Left cardiac atrium (tissue), 4 donors: ENCODE results near the gene FURIN. TPM values are rescaled to one million over a fixed set of nuclear protein-coding genes. Genes with fewer than 3 reads are reported as not detected.
"Not testable (repeated sequence)": the region's sequence is repeated elsewhere in the genome, so short reads cannot be mapped to it uniquely, and the experiment has no call there.

Source experiments
- ATAC-seq, 2 donors: fragments of 200-7000 bp; cut with Tn5 transposase; one replicate each; pipeline ENCODE4 v1.9.1; 2020; ENCODE audit warnings: mild to moderate bottlenecking in 2 of 2, moderate library complexity in 2 of 2
- DNase-seq: peaks from one replicate; pipeline ENCODE4 v3.0.0-alpha.2; 2020
- intact Hi-C, 2 donors: fragments of 100-400 bp; cut with DNase I; formaldehyde crosslinking; loops; one replicate each; pipeline versions ENCODE4 v1.14.1 to v1.15.1; 2022 to 2023
- total RNA-seq, 2 donors: library from RNA; stranded (reverse); fragmentation: NEBNext Ultra II Directional; extraction: Animal tissue kit (Norgen Biotek cat#: 25700); gene quantifications; one replicate each; pipeline ENCODE4 v1.2.1, GENCODE V29; 2021
- donor health status: DM: no; HTN: yes; CAD: no.
- donor health status: DM: no; HTN: yes; CAD: no; lungs with severe emphysema.
- donor health status: DM: yes; HTN: yes; CAD: no.
- donor health status: Dilated cardiomyopathy.

Gene FURIN
- total RNA-seq, 2 donors from 2014 or later, result 57.7 to 78.6 TPM

- no peak for ATAC-seq
- intact Hi-C loops, result no loop called here
Measured at GRCh38 chr15:90907051-90907660, 38.8 kb downstream of the FURIN start.

DNA sequence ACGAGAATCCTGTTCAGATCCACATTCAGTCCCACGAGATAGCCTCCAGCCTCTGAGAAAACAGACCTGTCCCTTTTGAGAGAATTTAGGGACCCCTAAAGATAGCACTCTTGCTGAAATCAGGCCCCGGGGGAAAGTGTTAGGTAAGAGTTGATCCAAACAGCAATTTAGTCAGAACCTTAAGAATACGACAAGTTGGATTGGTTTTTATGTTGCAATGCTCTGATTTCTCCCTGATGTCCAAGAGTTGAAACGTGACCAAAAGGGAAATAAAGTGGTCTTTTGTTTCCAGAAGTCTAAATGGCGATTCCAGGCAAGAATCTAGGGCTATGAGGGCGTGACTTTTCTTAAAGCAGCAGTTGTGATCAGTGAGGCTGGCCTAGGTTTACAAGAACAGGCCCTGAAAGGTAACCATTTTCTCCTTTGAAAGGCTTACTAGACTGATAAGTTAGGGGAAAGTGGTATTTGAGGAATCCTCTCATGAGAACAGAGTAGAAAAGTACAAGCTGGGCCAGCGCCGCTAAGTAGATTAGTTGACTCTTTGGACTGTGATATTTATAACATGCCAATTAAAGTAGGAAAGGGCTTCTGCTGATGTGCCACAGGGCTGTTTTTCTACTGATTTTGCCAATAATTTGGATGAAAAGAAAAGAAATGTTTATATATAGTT lies 39.6 kb downstream of the FURIN start:
- ATAC-seq (peak in 1 of 2 donors; percentile 33), DNase-seq (peak; percentile 20)
- intact Hi-C loops, result no loop called here

More at GRCh38 chr15:90907051-90907660, 38.8 kb downstream of the FURIN start:
- DNase-seq, result peak; percentile 20

DNA sequence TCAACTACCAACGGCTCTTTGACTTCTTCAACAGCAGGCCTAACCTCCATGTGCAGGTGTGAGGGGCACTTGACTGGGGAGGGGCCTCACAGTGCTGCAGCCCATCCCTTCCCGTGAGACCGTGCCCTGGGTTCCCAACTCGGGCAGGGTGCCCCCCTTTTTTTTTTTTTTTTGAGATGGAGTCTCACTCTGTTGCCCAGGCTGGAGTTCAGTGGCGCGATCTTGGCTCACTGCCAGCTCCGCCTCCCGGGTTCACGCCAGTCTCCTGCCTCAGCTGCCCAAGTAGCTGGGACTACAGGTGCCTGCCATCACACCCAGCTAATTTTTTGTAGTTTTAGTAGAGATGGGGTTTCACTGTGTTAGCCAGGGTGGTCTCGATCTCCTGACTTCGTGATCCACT lies 41.1 kb downstream of the FURIN start:
- intact Hi-C loops, ATAC-seq: not testable (repeated sequence)
- peak; percentile 12 for DNase-seq

GRCh38 chr15:90909976-90910375 lies 41.6 kb downstream of the FURIN start:
- intact Hi-C loops, result no loop called here
- peak; percentile 10 for DNase-seq
- no peak for ATAC-seq

DNA sequence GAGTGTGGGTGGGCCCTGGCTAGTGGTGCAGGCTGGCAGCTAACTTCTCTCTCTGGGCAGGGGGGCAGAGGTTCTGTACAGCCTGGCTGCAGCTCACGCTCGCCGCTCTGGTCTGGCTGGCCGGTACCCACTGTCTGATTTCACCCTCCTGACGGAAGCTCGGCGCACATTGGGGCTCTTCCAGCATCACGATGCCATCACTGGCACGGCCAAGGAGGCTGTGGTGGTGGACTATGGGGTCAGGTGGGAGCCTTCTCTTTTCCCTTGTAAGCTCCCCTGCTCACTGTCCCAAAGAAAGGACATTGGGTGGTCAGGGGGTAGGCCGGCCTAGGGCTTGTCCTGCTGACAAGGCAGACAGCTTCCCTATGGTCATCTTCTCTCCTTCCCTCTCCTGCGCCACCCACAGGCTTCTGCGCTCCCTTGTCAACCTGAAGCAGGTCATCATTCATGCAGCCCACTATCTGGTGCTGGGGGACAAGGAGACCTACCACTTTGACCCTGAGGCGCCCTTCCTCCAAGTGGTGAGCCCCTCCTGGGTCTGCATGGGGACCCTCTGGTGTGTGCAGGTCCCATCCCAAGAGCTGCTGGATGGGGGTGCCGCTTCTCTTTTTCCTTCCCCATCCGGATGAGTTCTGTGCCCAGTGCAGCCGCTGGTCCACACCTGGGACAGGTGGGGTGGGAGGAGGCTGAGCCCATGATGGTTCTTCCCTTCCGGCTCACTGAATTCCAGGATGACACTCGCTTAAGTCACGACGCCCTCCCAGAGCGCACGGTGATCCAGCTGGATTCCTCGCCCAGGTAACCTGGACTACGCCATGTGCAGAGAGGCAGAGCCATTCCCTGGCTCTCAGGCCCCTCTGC lies 42.3 kb downstream of the FURIN start:
- intact Hi-C loops, result no loop called here
- ATAC-seq, result no peak

DNA sequence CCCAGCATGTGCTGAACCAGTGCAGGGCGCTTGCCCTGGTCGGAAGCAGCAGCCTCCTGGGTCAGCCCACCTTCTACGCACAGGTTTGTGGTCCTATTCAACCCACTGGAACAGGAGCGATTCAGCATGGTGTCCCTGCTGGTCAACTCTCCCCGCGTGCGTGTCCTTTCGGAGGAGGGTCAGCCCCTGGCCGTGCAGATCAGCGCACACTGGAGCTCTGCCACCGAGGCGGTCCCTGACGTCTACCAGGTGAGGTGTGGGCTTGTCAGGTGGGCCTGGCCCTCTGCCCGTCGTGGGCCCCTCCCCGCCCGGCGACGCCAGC lies 42.9 kb downstream of the FURIN start:
- intact Hi-C loops, result no loop called here
- no peak for ATAC-seq
- DNase-seq, result peak; percentile 14

More for the DNA sequence above, 42.3 kb downstream of the FURIN start:
- peak; percentile 18 for DNase-seq

DNA sequence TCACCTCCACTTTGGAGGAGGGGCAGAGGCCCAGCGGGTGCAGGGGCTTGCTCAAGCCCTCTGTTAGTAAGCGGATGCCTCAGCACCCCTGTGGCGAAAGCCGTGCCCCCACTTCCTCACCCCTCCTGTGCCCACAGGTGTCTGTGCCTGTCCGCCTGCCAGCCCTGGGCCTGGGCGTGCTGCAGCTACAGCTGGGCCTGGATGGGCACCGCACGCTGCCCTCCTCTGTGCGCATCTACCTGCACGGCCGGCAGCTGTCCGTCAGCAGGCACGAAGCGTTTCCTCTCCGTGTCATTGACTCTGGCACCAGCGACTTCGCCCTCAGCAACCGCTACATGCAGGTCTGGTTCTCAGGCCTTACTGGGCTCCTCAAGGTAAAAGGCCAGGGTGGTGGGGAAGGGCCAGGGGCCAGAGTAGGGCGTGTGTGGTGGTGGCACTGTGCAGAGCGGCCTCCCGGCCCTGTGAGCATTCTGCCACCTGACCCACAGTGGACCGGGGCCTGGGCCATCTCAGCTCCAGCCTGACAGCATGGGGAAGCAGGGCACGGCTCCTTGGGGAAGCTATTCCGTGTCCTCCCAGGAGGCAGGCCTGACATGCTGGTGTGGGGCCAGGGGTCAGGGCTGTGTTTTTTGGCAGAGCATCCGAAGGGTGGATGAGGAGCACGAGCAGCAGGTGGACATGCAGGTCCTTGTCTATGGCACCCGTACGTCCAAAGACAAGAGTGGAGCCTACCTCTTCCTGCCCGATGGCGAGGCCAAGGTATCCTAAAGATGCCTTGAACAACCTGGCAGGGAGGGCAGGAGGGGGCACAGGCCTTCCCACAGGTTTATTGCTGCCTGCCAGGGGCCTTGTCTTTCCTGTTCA lies 43.8 kb downstream of the FURIN start:
- DNase-seq (peak; percentile 15), ATAC-seq (no peak)
- intact Hi-C loops, result no loop called here

DNA sequence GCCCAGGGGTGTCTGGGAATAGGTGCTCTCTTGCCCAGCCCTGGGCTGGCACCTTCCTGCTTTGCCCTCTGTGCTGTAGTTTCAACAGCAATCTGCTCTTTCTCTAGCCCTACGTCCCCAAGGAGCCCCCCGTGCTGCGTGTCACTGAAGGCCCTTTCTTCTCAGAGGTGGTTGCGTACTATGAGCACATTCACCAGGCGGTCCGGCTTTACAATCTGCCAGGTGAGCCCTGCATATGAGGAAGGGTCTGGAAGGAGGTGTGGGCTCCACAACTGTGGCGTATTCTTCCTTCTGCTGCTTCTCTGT lies 44.3 kb downstream of the FURIN start:
- intact Hi-C loops, result no loop called here
- DNase-seq (peak; percentile 12), ATAC-seq (no peak)

DNA sequence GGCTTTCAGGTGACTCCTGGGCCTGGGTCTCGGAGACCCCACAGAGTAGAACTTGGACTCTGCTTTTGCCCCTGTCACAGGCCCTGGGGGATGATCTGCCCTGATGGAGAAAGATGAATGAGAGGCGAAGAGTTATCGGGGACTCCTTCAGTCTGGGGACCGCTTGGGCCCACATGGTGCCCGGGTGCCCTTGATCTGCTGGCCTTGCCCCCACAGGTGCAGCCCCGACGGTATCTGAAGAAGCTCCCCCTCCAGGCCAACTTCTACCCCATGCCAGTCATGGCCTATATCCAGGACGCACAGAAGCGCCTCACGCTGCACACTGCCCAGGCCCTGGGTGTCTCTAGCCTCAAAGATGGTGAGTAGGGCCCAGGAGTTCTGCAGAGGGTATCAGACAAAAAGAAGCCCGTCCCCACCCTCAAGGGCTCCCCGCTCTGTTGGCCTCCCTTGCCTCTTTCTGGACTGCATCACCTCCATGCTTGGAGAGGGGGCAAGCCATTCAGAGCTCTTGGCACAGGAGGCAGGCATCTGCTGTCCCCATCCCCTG lies 45.1 kb downstream of the FURIN start:
- intact Hi-C loops, result no loop called here
- ATAC-seq, result no peak
- peak; percentile 10 for DNase-seq

- ATAC-seq (no peak), DNase-seq (peak; percentile 12)
- intact Hi-C loops, result no loop called here
Measured at GRCh38 chr15:90914305-90915080, 46.1 kb downstream of the FURIN start.

GRCh38 chr15:90915216-90915807 lies 46.9 kb downstream of the FURIN start:
- intact Hi-C loops, result no loop called here
- DNase-seq (peak; percentile 12), ATAC-seq (no peak)

GRCh38 chr15:90915808-90916440 lies 47.5 kb downstream of the FURIN start:
- intact Hi-C loops, result no loop called here
- ATAC-seq, result peak; percentile 35 to 48
- DNase-seq, result peak; percentile 60

DNA sequence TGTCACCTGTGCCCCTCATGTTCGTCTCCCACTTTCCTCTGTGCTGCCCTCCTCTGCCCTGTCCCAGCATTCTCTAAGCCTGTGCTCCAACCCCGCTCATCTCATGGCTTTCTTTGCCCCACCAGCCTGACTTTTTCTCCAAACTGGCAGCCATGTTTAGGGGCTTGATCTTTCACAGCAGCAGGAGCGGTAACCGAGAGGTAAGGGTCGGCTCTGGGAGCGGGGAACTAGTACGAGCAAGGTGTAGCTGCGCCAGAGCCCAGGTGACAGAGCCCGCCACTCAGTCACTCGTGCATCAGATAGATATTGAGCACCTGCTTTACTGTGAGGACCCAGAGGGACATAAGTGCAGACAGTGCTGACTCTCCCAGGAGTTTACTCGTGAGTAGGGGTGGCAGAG lies 48.1 kb downstream of the FURIN start:
- no peak for ATAC-seq
- intact Hi-C loops, result no loop called here
- peak; percentile 3 for DNase-seq

DNA sequence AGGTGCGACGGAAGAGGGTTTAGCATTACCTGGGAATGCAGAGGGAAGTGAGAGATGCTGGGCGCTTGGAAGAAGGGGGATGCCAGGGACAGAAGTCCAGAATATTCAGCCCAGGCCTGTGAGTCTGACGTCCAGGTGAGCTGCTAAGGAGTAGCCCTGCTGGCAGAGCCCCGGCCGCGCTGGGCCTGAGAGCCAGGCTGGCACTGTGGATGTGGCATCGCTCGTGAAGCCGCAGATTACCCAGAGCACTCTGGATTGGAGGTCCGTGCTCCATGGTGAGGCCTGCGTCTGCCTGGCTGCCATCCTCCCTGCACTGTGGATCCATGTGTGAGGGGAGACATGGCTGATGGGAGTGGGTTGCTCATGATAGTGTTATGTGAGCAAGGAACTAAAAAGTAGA lies 49.2 kb downstream of the FURIN start:
- ATAC-seq (no peak), DNase-seq (peak; percentile 18)
- intact Hi-C loops, result no loop called here

- ATAC-seq, result no peak
- intact Hi-C loops, result no loop called here
- DNase-seq, result peak; percentile 12
Measured at GRCh38 chr15:90918034-90918788, 49.8 kb downstream of the FURIN start.

DNA sequence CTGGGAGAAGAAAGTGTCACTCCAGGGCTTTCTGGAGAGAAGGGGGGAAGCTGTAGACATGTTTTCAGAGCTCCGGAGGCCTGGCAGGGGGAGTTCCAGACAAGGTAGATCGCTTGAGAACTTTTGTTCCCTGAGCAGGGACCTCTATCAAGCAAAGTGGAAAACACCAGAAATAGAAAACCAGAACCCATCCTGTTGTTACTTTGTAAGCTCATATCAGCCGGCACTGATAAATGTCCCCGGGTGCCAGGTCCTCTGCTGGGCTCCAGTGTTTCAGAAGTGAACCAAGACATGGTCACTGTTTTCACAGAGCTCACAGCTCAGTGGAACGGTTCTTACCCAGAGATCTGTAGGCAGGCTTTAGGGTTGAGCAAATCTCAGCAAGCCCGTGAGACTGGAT lies 50.4 kb downstream of the FURIN start:
- peak; percentile 13 to 53 for ATAC-seq
- peak; percentile 13 for DNase-seq
- intact Hi-C loops, result no loop called here

- ATAC-seq, result no peak
- no peak for DNase-seq
- intact Hi-C loops, result no loop called here
Measured at GRCh38 chr15:90921887-90922286, 53.5 kb downstream of the FURIN start.
